NT2/D1 (cell line): ENCODE data around the gene BCAT1.

ENCODE experiments used
- SUZ12 ChIP-seq: IDR thresholded peaks from 2 replicates; pipeline ENCODE4 v1.6.1; 2011; ENCODE audit not compliant: insufficient read length, insufficient read depth; ENCODE audit errors: extremely low read depth
- YY1 ChIP-seq: IDR thresholded peaks from 2 replicates; pipeline ENCODE4 v1.6.1; 2011; ENCODE audit not compliant: insufficient read length, insufficient read depth

- TF ChIP-seq SUZ12 (no peak), YY1 (no peak)
Observed at GRCh38 chr12:24852420-24852819, 96.5 kb downstream of the BCAT1 start.
